ENCODE data around the gene NIPA2. TPM values are rescaled to one million over a fixed set of nuclear protein-coding genes. Genes with fewer than 3 reads are reported as not detected.

The NIPA2 gene
- total and polyA plus RNA-seq, 4 experiments from 2014 or later, result 39.5 to 59.3 (median 46.9) TPM

DNA sequence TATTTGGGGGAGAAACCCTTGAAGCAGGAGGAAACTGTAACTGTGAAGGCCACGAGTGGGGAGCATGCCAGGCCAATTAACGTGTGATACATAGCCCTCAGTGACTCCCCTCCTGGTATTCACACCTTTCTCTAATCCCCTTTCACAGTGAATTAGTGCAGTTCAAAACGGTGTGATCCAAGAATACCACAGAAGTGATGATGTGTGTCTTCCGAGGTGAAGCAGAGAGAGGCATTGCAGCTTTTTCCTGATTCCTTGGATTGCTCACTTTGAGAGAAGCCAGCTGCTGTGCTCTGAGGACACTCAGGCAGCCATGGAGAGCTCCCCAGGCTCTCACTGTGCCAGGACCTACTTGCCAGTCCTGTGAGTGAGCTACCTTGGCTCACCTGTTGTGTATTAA lies 17.3 kb downstream of the NIPA2 start:
- CTCF ChIA-PET (ENCODE audit: partially characterized antibody), result no interaction called here

DNA sequence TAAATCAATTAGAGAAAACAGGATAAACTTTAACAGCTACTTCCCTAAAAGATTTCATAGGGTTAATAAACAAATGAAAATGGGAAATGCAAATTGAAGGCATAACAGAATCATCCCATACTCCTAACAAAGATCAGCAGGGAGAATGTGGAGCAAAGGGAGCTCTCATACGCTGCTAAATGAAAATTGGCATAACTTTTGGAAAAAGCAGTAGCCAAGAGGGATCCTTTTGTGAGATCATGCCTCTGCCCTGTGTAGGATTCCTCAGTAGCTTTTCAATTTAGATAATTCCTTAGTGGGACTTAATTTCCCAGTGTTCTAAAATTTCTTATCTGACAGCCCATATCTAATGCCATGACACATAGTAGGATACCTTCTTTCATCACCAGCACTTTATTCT lies 18.2 kb downstream of the NIPA2 start:
- ChIA-PET POLR2A (ENCODE audit: partially characterized antibody) (no interaction called here), CTCF (ENCODE audit: partially characterized antibody) (no interaction called here)
- DNase-seq, result no peak
- H3K4me1 ChIP-seq (ENCODE audit: insufficient read depth, low read length), result no peaks in the 10 kb centered on the region
- Mint-ChIP-seq H3K9me3 (no peaks in the 10 kb centered on the region), H3K27ac (peak overlapping the region in 3 of 7 donors; percentile 26 to 64 (median 31)), H3K4me3 (no peak overlapping the region), H3K4me1 (peaks cover 0 to 5% (median 2%) of the 10 kb centered on the region in 4 donors), H3K27me3 (no peaks in the 10 kb centered on the region), H3K36me3 (peaks cover 24 to 59% of the 10 kb centered on the region in 2 donors)
- no peaks in the 10 kb centered on the region for H3K9me3 ChIP-seq (ENCODE audit: control insufficient read depth in 1 of 2, low read length in 2 of 2)
- no peak overlapping the region for H3K27ac ChIP-seq (ENCODE audit: low read depth, low read length)
- no peak overlapping the region for H3K4me3 ChIP-seq (ENCODE audit: low read length in 2 of 2)
- intact Hi-C loops (cut with micrococcal nuclease), result no loop called here
- H3K27me3 ChIP-seq (ENCODE audit: insufficient read depth, low read length), result no peaks in the 10 kb centered on the region
- peaks cover 50% of the 10 kb centered on the region for H3K36me3 ChIP-seq (ENCODE audit: insufficient read depth, low read length)

More for the DNA sequence above, 17.3 kb downstream of the NIPA2 start:
- peaks cover 41% of the 10 kb centered on the region for H3K36me3 ChIP-seq (ENCODE audit: insufficient read depth, low read length)
- H3K9me3 ChIP-seq (ENCODE audit: control insufficient read depth in 1 of 2, low read length in 2 of 2), result no peaks in the 10 kb centered on the region
- Mint-ChIP-seq H3K4me3 (no peak overlapping the region), H3K36me3 (peaks cover 29 to 57% of the 10 kb centered on the region in 2 donors), H3K4me1 (peaks cover 2 to 7% (median 4%) of the 10 kb centered on the region in 4 donors), H3K9me3 (no peaks in the 10 kb centered on the region), H3K27me3 (no peaks in the 10 kb centered on the region), H3K27ac (peak overlapping the region in 3 of 7 donors; percentile 6 to 56 (median 34))
- intact Hi-C loops (cut with micrococcal nuclease), result no loop called here
- no peak for DNase-seq
- H3K27me3 ChIP-seq (ENCODE audit: insufficient read depth, low read length), result no peaks in the 10 kb centered on the region
- H3K27ac ChIP-seq (ENCODE audit: low read depth, low read length), result no peak overlapping the region
- H3K4me1 ChIP-seq (ENCODE audit: insufficient read depth, low read length), result no peaks in the 10 kb centered on the region
- H3K4me3 ChIP-seq (ENCODE audit: low read length in 2 of 2), result no peak overlapping the region
- POLR2A ChIA-PET (ENCODE audit: partially characterized antibody), result no interaction called here

DNA sequence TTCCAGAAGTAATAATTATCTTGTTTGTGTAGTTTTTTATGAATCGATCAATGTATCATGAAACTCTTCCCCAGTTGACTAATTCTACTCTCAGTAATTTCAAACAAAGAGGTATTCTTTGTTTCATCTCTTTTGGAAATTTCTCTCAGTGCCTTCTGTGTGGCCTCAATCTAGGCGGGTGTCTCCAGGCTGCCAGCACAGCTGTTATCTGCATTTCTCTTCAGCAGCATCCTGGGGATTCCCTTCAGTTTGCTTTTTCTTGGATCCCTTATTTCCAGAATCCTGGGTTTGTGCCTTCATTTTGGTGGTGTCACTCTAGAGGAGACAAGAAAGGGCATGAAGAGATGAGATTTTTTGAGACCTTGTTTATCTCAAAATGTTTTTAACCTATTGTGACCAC lies 22.7 kb downstream of the NIPA2 start:
- peaks cover 34 to 64% of the 10 kb centered on the region in 2 donors for H3K36me3 Mint-ChIP-seq
- POLR2A ChIA-PET (ENCODE audit: partially characterized antibody), result no interaction called here

DNA sequence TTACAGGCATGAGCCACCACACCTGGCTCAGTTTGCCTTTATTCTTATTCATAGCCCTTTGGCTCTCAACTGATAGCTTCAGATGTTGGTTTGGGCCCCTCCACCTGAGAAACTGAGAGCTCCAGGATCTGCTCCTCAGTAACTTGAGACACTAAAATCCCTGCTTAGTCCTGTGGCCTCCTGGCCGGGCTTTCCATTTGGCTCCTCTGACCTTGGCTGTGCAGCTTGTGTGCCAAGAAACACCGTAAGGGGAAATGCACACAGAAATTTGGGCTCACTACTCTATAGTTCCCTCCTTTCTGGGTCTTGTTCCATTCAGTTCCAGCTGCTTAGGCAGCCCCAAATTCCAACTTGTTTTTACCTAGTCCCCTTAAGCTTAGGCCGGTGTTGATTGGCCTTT lies 24.9 kb downstream of the NIPA2 start:
- ChIA-PET CTCF (ENCODE audit: partially characterized antibody) (no interaction called here), POLR2A (ENCODE audit: partially characterized antibody) (no interaction called here)
- Mint-ChIP-seq H3K4me1 (peaks cover 0 to 6% (median 5%) of the 10 kb centered on the region in 4 donors), H3K27ac (peak overlapping the region in 3 of 7 donors; percentile 8 to 61 (median 53)), H3K27me3 (no peaks in the 10 kb centered on the region), H3K36me3 (peaks cover 41 to 74% of the 10 kb centered on the region in 2 donors), H3K9me3 (no peaks in the 10 kb centered on the region), H3K4me3 (no peak overlapping the region)
- no peak for DNase-seq
- H3K27ac ChIP-seq (ENCODE audit: low read depth, low read length), result no peak overlapping the region
- H3K9me3 ChIP-seq (ENCODE audit: control insufficient read depth in 1 of 2, low read length in 2 of 2), result no peaks in the 10 kb centered on the region
- intact Hi-C loops (cut with micrococcal nuclease), result no loop called here
- H3K4me1 ChIP-seq (ENCODE audit: insufficient read depth, low read length), result no peaks in the 10 kb centered on the region
- H3K4me3 ChIP-seq (ENCODE audit: low read length in 2 of 2), result no peak overlapping the region
- H3K36me3 ChIP-seq (ENCODE audit: insufficient read depth, low read length), result peaks cover 60% of the 10 kb centered on the region
- no peaks in the 10 kb centered on the region for H3K27me3 ChIP-seq (ENCODE audit: insufficient read depth, low read length)

More for the DNA sequence above, 22.7 kb downstream of the NIPA2 start:
- intact Hi-C loops (cut with micrococcal nuclease), result no loop called here
- Mint-ChIP-seq H3K27ac (peak overlapping the region in 3 of 7 donors; percentile 34 to 77 (median 68)), H3K27me3 (no peaks in the 10 kb centered on the region), H3K9me3 (no peaks in the 10 kb centered on the region), H3K4me1 (peaks cover 0 to 6% (median 4%) of the 10 kb centered on the region in 4 donors), H3K4me3 (no peak overlapping the region)
- Histone ChIP-seq H3K4me1 (ENCODE audit: insufficient read depth, low read length) (no peaks in the 10 kb centered on the region), H3K4me3 (ENCODE audit: low read length in 2 of 2) (no peak overlapping the region), H3K36me3 (ENCODE audit: insufficient read depth, low read length) (peaks cover 50% of the 10 kb centered on the region), H3K27ac (ENCODE audit: low read depth, low read length) (no peak overlapping the region), H3K27me3 (ENCODE audit: insufficient read depth, low read length) (no peaks in the 10 kb centered on the region), H3K9me3 (ENCODE audit: control insufficient read depth in 1 of 2, low read length in 2 of 2) (no peaks in the 10 kb centered on the region)
- no peak for DNase-seq
- CTCF ChIA-PET (ENCODE audit: partially characterized antibody), result no interaction called here

DNA sequence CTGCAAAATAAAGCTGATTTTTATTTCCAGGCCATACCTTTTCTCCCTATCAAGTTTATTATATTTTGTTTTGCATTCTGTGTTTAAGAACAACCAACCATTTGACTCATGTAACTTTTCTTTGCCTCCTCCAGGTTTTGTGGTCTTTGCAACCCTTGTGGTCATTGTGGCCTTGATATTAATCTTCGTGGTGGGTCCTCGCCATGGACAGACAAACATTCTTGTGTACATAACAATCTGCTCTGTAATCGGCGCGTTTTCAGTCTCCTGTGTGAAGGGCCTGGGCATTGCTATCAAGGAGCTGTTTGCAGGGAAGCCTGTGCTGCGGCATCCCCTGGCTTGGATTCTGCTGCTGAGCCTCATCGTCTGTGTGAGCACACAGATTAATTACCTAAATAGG lies 27.6 kb downstream of the NIPA2 start:
- no peaks in the 10 kb centered on the region for H3K27me3 ChIP-seq (ENCODE audit: insufficient read depth, low read length)
- Mint-ChIP-seq H3K4me1 (peaks cover 0 to 6% (median 4%) of the 10 kb centered on the region in 4 donors), H3K4me3 (no peak overlapping the region), H3K27ac (peak overlapping the region in 1 of 7 donors; percentile 62), H3K27me3 (no peaks in the 10 kb centered on the region), H3K9me3 (no peaks in the 10 kb centered on the region), H3K36me3 (peaks cover 43 to 66% of the 10 kb centered on the region in 2 donors)
- intact Hi-C loops (cut with micrococcal nuclease), result no loop called here
- peaks cover 49% of the 10 kb centered on the region for H3K36me3 ChIP-seq (ENCODE audit: insufficient read depth, low read length)
- ChIA-PET CTCF (ENCODE audit: partially characterized antibody) (no interaction called here), POLR2A (ENCODE audit: partially characterized antibody) (no interaction called here)
- DNase-seq, result no peak
- no peaks in the 10 kb centered on the region for H3K9me3 ChIP-seq (ENCODE audit: control insufficient read depth in 1 of 2, low read length in 2 of 2)
- H3K27ac ChIP-seq (ENCODE audit: low read depth, low read length), result no peak overlapping the region
- H3K4me3 ChIP-seq (ENCODE audit: low read length in 2 of 2), result no peak overlapping the region
- no peaks in the 10 kb centered on the region for H3K4me1 ChIP-seq (ENCODE audit: insufficient read depth, low read length)

DNA sequence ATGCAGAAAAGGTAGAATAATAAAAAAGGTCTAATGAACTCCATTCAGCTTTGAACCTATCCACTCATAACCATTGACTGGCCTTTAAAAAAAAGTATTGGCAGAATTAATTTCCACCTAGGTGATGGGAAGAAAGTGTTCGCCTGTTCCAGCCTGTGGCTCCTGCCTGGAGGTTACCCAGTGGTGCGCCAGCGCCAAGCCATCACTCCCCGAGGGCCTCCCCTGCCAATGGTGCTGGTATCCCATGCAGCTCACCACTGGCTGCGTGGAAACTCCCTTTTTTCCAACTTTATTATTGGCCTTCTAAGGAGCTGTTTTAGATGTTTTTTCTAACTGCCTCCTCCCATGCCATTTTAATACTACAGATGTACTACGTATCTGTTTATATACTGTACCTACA lies 29.4 kb downstream of the NIPA2 start:
- Mint-ChIP-seq H3K36me3 (peaks cover 40 to 62% of the 10 kb centered on the region in 2 donors), H3K27ac (peak overlapping the region in 2 of 7 donors; percentile 41 to 44), H3K4me1 (peaks cover 0 to 6% (median 0%) of the 10 kb centered on the region in 4 donors), H3K9me3 (no peaks in the 10 kb centered on the region), H3K4me3 (no peak overlapping the region), H3K27me3 (no peaks in the 10 kb centered on the region)
- no peaks in the 10 kb centered on the region for H3K27me3 ChIP-seq (ENCODE audit: insufficient read depth, low read length)
- ChIA-PET POLR2A (ENCODE audit: partially characterized antibody) (no interaction called here), CTCF (ENCODE audit: partially characterized antibody) (no interaction called here)
- intact Hi-C loops (cut with micrococcal nuclease), result no loop called here
- no peaks in the 10 kb centered on the region for H3K4me1 ChIP-seq (ENCODE audit: insufficient read depth, low read length)
- peaks cover 44% of the 10 kb centered on the region for H3K36me3 ChIP-seq (ENCODE audit: insufficient read depth, low read length)
- H3K4me3 ChIP-seq (ENCODE audit: low read length in 2 of 2), result no peak overlapping the region
- H3K9me3 ChIP-seq (ENCODE audit: control insufficient read depth in 1 of 2, low read length in 2 of 2), result no peaks in the 10 kb centered on the region
- no peak overlapping the region for H3K27ac ChIP-seq (ENCODE audit: low read depth, low read length)
- no peak for DNase-seq

DNA sequence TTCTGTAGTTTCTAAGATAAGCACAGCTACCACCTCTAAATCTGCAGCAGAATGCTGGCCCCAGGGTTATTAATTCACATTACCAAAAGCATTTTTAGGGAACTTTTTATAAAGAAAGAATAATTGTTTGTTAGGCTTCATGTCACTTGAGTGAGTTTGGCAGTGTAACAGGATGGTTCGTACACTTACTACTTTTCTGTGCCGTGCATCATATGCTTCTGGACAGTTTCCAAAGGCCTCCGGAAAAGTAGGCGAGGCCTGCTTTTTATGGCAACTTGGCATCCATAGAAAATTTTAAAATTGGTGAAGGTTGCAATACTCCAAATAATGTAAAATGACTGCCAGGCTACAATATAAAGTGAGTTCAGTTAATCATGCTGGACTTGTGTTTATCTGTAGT lies 30.0 kb downstream of the NIPA2 start:
- CTCF ChIA-PET (ENCODE audit: partially characterized antibody), result no interaction called here

DNA sequence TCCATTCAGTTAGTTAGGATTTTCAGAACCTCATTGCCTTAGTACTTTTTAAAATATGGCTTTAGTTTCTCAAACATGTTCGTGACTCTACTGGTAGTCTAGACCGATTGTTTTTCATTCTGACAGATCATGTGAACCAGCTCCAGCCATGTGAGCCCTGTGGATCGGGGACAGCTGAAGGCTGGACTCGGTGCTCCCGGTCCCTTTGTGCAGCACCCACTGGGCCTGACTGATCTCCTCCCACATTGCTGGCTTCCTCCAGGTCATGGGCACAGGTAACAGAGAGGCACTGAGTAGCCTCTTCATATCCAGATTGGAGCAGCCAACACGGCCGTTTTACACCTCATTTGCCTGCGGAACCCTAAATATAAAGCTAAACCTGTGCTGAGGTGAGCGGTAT lies 30.5 kb downstream of the NIPA2 start:
- peaks cover 35% of the 10 kb centered on the region for H3K36me3 ChIP-seq (ENCODE audit: insufficient read depth, low read length)
- ChIA-PET CTCF (ENCODE audit: partially characterized antibody) (no interaction called here), POLR2A (ENCODE audit: partially characterized antibody) (no interaction called here)
- Mint-ChIP-seq H3K27ac (peak overlapping the region in 3 of 7 donors; percentile 25 to 53 (median 47)), H3K9me3 (no peaks in the 10 kb centered on the region), H3K36me3 (peaks cover 41 to 54% of the 10 kb centered on the region in 2 donors), H3K4me1 (peaks cover 0 to 6% (median 0%) of the 10 kb centered on the region in 4 donors), H3K4me3 (no peak overlapping the region), H3K27me3 (no peaks in the 10 kb centered on the region)
- DNase-seq, result no peak
- no peaks in the 10 kb centered on the region for H3K4me1 ChIP-seq (ENCODE audit: insufficient read depth, low read length)
- no peaks in the 10 kb centered on the region for H3K27me3 ChIP-seq (ENCODE audit: insufficient read depth, low read length)
- no peak overlapping the region for H3K4me3 ChIP-seq (ENCODE audit: low read length in 2 of 2)
- H3K27ac ChIP-seq (ENCODE audit: low read depth, low read length), result no peak overlapping the region
- no peaks in the 10 kb centered on the region for H3K9me3 ChIP-seq (ENCODE audit: control insufficient read depth in 1 of 2, low read length in 2 of 2)
- intact Hi-C loops (cut with micrococcal nuclease), result no loop called here

More for the DNA sequence above, 30.0 kb downstream of the NIPA2 start:
- Mint-ChIP-seq H3K9me3 (no peaks in the 10 kb centered on the region), H3K27me3 (no peaks in the 10 kb centered on the region), H3K4me1 (peaks cover 0 to 6% (median 0%) of the 10 kb centered on the region in 4 donors), H3K36me3 (peaks cover 45 to 59% of the 10 kb centered on the region in 2 donors), H3K27ac (no peak overlapping the region), H3K4me3 (no peak overlapping the region)
- H3K9me3 ChIP-seq (ENCODE audit: control insufficient read depth in 1 of 2, low read length in 2 of 2), result no peaks in the 10 kb centered on the region
- POLR2A ChIA-PET (ENCODE audit: partially characterized antibody), result no interaction called here
- no peaks in the 10 kb centered on the region for H3K27me3 ChIP-seq (ENCODE audit: insufficient read depth, low read length)
- intact Hi-C loops (cut with micrococcal nuclease), result no loop called here
- no peak overlapping the region for H3K4me3 ChIP-seq (ENCODE audit: low read length in 2 of 2)
- H3K36me3 ChIP-seq (ENCODE audit: insufficient read depth, low read length), result peaks cover 37% of the 10 kb centered on the region
- no peaks in the 10 kb centered on the region for H3K4me1 ChIP-seq (ENCODE audit: insufficient read depth, low read length)
- H3K27ac ChIP-seq (ENCODE audit: low read depth, low read length), result no peak overlapping the region
- no peak for DNase-seq

All from CD4-positive, alpha-beta memory T cell (primary cell).